Ovary (tissue), 9 donors: ENCODE measurements around the gene SAMMSON. TPM values are rescaled to one million over a fixed set of nuclear protein-coding genes. Genes with fewer than 3 reads are reported as not detected.

Source experiments
- DNase-seq, 5 donors: peaks; one replicate each; pipeline ENCODE4 v3.0.0-alpha.2; 2019 to 2020
- H3K27ac ChIP-seq, 2 donors: fragments of 200-600 bp; one replicate each; pipeline versions ENCODE4 v1.5.1 to v1.8.0; 2019 to 2022
- H3K27me3 ChIP-seq: fragments of 200-600 bp; one replicate; pipeline ENCODE4 v1.8.0; 2022
- H3K36me3 ChIP-seq: fragments of 200-600 bp; sonication (generic); one replicate; pipeline ENCODE4 v1.5.1; 2019
- H3K4me1 ChIP-seq: one replicate; pipeline ENCODE4 v1.8.1; 2013; ENCODE audit warnings: mild to moderate bottlenecking, moderate library complexity; ENCODE audit not compliant: insufficient read depth
- H3K4me3 ChIP-seq: fragments of 200-600 bp; sonication (generic); one replicate; pipeline ENCODE4 v1.5.1; 2017
- H3K9me3 ChIP-seq, 2 donors: fragments of 200-600 bp in 1 of 2; sonication (generic) in 1 of 2; one replicate each; pipeline versions ENCODE4 v1.5.1 to v1.8.1; 2013 to 2019; ENCODE audit warnings: mild to moderate bottlenecking in 1 of 2, moderate library complexity in 1 of 2
- EP300 ChIP-seq: sonication (generic); formaldehyde crosslinking; IDR thresholded peaks from one replicate; pipeline ENCODE4 v1.6.1; 2017; ENCODE audit warnings: antibody characterized with exemption
- POLR2A ChIP-seq: fragments of 450-650 bp; IDR thresholded peaks from one replicate; pipeline ENCODE4 v1.6.1; 2017; ENCODE audit warnings: antibody characterized with exemption, mild to moderate bottlenecking, moderate library complexity
- WGBS, 3 donors: extraction: QIAGEN DNeasy Blood & Tissue Kit in 1 of 3; methylation state at CpG; one replicate each; pipeline versions ENCODE4 v1.1.5 to v1.1.7; 2013 to 2017; 5-methylcytosine and 5-hydroxymethylcytosine counted together
- intact Hi-C, 4 donors: fragments of 100-400 bp; cut with DNase I; formaldehyde crosslinking; loops; one replicate each; pipeline versions ENCODE4 v1.11.0 to v1.15.1; 2022 to 2023
- polyA plus RNA-seq, 2 donors: library from polyadenylated mRNA; stranded (reverse); fragments of 200-250 nt in 1 of 2; fragments of 350-450 nt in 1 of 2; fragmentation: Illumina TruSeq in 1 of 2; extraction: RNeasy Lipid Tissue Mini Kit (QIAGEN cat#74804) in 1 of 2; gene quantifications; one replicate each; pipeline ENCODE4 v1.2.3, GENCODE V29; 2013 to 2014
- total RNA-seq, 7 donors: library from RNA; depleted of rRNA in 2 of 7; stranded (reverse); fragments of >200 nt in 2 of 7; fragmentation: NEBNext Ultra II Directional in 3 of 7; extraction: Animal tissue kit (Norgen Biotek cat#: 25700) in 3 of 7; gene quantifications; one replicate each; pipeline versions ENCODE4 v1.1.0 to v1.2.4, GENCODE V29; 2016 to 2023
- TF ChIP-seq, protein P1 (sequence below), 3 donors: fragments of 450-650 bp in 2 of 3; fragments of 200-600 bp in 1 of 3; IDR thresholded peaks; one replicate each; pipeline versions ENCODE4 v1.5.1 to v1.8.0; 2016 to 2022; ENCODE audit warnings: antibody characterized with exemption in 3 of 3, mild to moderate bottlenecking in 1 of 3
- donor health status: DM: no; HTN: no; CAD: no; lungs with moderate emphysema.
- donor health status: DM: no; HTN: no; CAD: no.
- donor health status: Bipolar disorder and iron deficiency.
- donor health status: DM: yes; HTN: yes; CAD: no.
- donor health status: DM: no; HTN: no; CAD: no.
- donor health status: DM: yes; HTN: yes; CAD: no.

Gene SAMMSON
- total and polyA plus RNA-seq, 9 donors, result 0.20 to 0.57 (median 0.31) TPM; not detected in 1

DNA sequence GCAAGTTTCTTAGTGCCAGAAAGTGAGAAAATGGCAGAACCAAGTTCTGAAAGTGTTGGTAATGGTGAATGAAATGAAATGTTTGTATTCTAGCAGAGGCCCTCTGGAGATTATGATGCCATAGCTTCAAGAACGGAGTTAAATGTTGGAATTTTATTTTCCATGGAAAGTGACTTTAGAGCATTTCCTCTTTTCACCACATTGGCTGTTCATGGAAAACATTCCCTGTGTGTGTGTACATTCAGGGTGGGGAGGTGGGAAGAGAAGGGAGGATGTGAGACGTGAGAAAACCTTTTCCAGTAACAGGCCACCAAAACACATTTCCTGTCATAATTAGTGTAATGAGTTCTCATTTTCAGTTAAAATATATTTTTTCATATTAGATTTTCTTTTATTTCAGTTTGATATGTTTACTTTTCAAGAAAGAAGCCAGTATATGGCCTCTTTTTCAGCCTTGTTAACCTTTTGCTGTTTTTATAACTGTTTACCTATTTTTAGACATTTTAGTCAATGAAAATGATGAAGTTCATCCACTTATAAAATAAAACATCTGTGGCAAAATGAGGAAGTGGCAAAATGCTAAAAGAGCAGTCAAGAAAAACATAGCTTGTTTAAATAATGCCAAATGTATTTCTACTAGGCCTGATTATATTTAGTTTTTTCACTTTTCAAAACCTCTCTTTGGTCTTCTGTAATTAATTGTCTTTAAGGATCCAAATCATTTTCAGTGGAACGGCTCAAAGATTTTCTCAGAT is 21.6 kb downstream of the SAMMSON start:
- Histone ChIP-seq H3K9me3 (no peaks in the 10 kb centered on the region), H3K36me3 (no peaks in the 10 kb centered on the region), H3K27ac (no peak overlapping the region), H3K4me3 (no peak overlapping the region), H3K27me3 (no peaks in the 10 kb centered on the region), H3K4me1 (no peaks in the 10 kb centered on the region)
- intact Hi-C loops, result no loop called here
- TF ChIP-seq POLR2A (no peak), EP300 (no peak)
- TF ChIP-seq, protein P1, sequence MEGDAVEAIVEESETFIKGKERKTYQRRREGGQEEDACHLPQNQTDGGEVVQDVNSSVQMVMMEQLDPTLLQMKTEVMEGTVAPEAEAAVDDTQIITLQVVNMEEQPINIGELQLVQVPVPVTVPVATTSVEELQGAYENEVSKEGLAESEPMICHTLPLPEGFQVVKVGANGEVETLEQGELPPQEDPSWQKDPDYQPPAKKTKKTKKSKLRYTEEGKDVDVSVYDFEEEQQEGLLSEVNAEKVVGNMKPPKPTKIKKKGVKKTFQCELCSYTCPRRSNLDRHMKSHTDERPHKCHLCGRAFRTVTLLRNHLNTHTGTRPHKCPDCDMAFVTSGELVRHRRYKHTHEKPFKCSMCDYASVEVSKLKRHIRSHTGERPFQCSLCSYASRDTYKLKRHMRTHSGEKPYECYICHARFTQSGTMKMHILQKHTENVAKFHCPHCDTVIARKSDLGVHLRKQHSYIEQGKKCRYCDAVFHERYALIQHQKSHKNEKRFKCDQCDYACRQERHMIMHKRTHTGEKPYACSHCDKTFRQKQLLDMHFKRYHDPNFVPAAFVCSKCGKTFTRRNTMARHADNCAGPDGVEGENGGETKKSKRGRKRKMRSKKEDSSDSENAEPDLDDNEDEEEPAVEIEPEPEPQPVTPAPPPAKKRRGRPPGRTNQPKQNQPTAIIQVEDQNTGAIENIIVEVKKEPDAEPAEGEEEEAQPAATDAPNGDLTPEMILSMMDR (IDR thresholded peaks at IDR 0.05), result no peak
- DNase-seq, result no peak
- 24 to 25% (median 25%) methylated on average over 3 of the region's 3 CpGs for WGBS, 3 donors

DNA sequence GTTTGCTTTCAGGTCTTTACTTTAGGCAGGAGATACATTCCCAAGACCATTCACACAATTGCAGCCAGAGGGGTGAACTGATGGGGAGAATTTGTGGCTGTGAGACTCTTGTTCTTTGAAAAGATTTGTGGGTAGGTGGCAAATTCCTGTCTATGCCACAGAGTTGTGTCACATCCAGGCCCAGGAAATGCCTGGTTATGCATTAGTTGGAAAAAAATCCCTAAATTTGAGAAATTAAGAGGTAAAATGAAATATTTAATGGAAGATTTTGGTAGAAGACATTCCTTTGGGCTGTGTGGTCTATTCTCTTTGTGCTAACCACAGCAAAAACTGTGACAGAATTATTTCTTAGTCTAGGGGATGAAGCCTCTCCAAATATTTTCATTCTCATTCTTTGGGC is 28.8 kb downstream of the SAMMSON start:
- H3K27ac ChIP-seq, result no peak overlapping the region
- no peaks in the 10 kb centered on the region for H3K9me3 ChIP-seq
- TF ChIP-seq EP300, result no peak
- TF ChIP-seq POLR2A, result no peak
- TF ChIP-seq, protein P1 (IDR thresholded peaks at IDR 0.05), result no peak
- no peak for DNase-seq
- H3K27me3 ChIP-seq, result no peaks in the 10 kb centered on the region
- intact Hi-C loops, result no loop called here
- no peaks in the 10 kb centered on the region for H3K36me3 ChIP-seq
- no peak overlapping the region for H3K4me3 ChIP-seq
- no peaks in the 10 kb centered on the region for H3K4me1 ChIP-seq

DNA sequence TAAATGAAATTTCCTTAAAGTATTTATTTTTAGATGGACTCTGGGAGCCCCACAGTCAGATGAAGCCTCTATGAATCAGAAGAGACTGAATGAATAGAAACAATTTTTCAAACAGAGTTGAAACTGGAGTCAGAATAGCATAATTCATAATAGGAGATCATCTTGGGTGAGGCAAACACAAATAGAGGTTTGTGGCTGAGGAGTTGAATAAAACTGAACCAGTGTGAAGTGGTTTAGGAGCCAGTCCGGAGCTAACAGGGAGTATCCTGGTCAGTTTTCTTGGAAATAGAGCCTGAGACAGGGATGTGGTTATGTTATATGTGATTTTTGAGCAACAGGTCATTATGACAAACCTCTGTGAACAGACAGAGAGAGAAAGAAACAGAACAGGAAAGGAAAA is 39.2 kb downstream of the SAMMSON start:
- intact Hi-C loops, result no loop called here
- no peak overlapping the region for H3K27ac ChIP-seq
- no peak overlapping the region for H3K4me3 ChIP-seq
- DNase-seq, result no peak
- no peaks in the 10 kb centered on the region for H3K4me1 ChIP-seq
- no peaks in the 10 kb centered on the region for H3K27me3 ChIP-seq
- TF ChIP-seq POLR2A (no peak), EP300 (no peak)
- TF ChIP-seq, protein P1 (IDR thresholded peaks at IDR 0.05), result no peak
- H3K36me3 ChIP-seq, result no peaks in the 10 kb centered on the region
- H3K9me3 ChIP-seq, result no peaks in the 10 kb centered on the region
- 82 to 91% (median 87%) methylated on average over 1 of the region's 1 CpG for WGBS, 3 donors

DNA sequence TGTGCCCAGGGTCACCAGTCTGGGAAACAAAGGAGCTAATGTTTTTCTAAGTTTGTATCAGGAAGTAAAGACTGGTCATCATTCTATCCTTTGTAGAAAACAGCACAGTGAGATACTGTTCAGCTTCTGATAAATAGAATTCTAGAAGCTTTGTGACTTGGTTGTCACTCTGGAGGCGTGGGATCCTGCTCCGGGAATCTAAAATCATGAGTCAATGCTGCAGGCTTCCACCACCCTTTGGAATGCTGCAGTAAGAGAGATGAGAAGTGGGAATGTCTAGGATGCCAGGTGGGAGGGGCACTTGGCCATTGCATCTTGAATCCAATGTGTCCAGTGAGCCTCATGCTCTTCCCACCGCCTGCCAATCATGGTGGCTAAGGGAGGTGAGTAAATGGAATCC is 40.9 kb downstream of the SAMMSON start:
- Histone ChIP-seq H3K27me3 (no peaks in the 10 kb centered on the region), H3K36me3 (no peaks in the 10 kb centered on the region)
- 83 to 92% (median 89%) methylated on average over 3 of the region's 3 CpGs for WGBS, 3 donors

More for the DNA sequence above, 40.9 kb downstream of the SAMMSON start:
- no peak for DNase-seq
- H3K9me3 ChIP-seq, result no peaks in the 10 kb centered on the region
- H3K4me1 ChIP-seq, result no peaks in the 10 kb centered on the region
- intact Hi-C loops, result no loop called here
- H3K27ac ChIP-seq, result no peak overlapping the region
- TF ChIP-seq POLR2A (no peak), EP300 (no peak)
- TF ChIP-seq, protein P1 (IDR thresholded peaks at IDR 0.05), result no peak
- no peak overlapping the region for H3K4me3 ChIP-seq
